HG03139 (cell line): ENCODE measurements around the gene AKT1.
"Not testable (repeated sequence)": the region's sequence is repeated elsewhere in the genome, so short reads cannot be mapped to it uniquely, and the experiment has no call there.

Experiments
- ATAC-seq: cut with Tn5 transposase; IDR thresholded peaks from one replicate; pipeline ENCODE4 v1.9.1; 2021; ENCODE audit not compliant: unreplicated experiment

Gene AKT1

DNA sequence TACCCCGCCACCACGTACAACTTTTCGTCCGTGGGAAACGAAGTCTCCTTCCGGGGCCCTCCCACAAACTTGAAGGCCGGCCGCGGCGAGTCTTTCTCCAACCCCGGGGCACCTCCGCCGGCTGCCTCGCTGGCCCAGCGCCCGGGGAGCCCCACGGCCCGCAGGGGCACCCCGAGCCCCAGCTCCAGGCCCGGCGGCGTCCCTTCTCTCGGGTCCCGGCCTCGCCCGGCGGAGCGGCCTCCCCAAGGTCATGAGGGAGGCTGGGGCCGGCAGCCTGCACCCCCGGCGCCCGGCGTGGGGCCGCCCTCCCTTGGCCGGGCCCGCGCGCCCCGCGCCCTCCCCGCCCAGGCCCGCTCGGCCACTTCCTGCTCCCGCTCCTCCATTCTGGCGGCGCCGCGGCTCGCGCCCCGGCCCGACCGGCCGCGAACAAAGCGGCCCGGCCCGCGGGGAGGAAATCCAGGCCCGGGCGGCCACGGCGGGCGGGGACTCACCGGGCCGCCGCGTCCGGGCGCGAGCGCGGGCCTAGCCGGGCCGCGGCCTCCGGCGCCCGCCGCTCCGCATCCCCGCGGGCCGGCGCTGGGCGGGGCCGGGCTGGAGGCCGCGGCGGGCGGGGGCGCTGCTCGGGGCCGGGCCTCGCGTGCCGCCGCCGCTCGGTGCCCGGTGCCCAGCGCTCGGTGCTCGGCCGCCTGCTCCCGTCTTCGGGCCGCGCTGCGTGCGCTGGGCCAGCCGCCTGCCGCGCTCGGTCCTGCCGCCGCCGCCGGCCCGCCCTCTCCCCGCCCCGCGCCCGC lies at the start of gene AKT1:
Gene AKT1 (minus strand): TSS at position 756 of the 788 bp plus-strand sequence. CDS start 3,105 bp downstream, outside the sequence.
- no peak for ATAC-seq

DNA sequence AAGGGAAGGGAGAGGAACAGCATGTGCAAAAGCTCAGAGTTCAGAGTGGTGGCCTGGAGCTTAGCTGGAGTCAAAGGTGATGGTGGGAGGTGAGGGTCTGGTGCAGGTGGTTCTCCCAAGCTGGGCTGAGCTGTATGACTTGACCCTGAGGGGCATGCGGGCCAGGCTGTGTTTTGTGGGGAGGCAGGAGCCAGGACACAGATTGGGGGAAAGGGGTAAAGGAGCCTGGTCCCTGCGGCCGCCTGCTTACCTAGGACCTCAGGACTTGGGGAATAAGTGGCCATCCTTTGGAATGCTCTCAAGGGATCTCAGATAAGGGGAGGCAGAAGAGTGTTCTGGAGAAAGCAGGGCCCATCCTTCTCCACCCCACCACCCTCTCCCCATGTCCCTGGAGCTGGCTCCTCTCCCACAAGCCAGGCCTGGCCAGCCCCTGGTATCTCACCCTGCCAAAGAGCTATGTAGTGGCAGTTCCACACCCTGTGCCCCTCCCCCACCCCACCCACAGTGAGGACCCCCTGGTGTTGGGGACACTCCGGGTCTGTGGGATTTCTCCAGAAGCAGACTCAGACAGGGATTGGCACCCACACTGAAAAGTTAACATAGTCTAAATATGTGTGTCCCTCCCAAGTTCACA lies 49.6 kb upstream of the AKT1 start:
- ATAC-seq = no peak

DNA sequence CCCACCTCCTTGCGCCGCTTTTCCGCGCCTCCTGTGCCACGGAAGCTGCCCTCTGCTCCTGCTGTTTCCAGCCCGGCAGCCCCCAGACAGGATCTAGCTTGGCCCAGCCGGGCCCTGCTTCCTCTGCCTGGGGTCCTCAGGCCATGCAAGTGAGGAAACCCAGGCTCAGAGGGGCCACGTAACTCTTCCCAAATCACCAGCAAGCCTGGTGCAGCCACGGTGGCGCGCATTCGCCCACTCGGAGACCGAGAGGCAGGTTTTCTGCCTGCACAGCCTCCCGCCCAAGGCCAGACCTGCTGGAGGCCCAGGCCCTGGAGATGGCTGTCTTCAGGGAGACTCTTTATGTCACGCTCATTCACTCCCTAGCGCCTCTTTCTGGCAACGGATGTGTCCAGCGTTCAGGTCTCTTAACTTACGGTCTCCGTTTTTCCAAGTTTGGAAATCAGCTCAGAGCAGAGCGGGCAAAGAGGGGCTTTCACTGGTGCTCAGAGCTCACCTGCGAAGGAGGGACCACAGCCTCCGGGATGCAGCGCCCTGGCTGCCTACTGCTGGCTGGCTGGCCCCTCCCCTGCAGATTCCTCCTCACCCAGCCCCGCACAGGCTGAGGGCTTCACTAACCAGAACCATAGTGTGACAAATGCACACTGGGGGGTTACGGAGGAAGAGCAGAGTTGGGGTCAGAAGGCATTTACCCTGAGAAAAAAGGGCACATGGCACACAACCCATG lies 48.9 kb upstream of the AKT1 start:
- no peak for ATAC-seq

DNA sequence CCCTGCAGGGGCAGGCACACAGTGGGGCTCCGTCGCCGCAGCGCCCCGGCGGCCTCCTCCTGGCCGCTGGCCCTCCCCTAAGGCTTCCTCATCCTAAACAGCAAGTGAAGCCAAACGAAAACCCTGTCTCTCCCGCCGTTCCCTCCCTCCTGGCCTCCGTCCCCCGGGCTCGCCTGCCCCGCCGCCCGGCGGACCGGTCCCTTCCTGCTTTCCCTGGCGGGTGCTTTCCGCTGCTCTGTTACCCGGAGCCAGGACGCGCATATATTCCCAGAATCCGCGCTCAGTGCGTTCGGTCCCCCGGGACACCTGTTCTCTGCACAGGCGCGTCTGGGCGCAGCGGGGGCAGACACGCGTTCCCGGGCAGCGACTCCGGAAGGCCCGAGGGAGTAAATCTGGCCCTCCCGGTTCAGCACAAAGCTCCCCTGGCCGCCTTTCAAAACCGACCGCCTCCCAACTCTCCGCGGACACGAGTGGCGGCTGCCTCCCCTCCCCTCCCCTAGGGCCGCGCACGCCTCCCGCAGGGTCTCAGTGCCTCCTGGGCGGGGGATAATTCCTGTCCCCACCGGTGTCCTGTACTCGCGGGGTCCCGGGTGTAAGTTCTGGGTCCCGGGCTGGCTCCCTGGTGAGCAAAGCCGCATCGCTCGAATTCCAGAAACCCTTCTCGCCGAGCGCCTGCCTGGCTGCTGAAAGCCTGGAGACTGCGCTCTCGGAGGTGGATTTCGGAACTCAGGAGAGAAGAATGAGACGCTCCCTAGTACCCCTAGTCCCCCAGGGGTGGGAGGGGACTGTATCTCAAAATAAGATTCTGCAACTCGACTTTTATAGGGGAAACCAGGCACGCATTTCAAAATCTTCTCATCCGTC lies 48.1 kb upstream of the AKT1 start:
- ATAC-seq = no peak

DNA sequence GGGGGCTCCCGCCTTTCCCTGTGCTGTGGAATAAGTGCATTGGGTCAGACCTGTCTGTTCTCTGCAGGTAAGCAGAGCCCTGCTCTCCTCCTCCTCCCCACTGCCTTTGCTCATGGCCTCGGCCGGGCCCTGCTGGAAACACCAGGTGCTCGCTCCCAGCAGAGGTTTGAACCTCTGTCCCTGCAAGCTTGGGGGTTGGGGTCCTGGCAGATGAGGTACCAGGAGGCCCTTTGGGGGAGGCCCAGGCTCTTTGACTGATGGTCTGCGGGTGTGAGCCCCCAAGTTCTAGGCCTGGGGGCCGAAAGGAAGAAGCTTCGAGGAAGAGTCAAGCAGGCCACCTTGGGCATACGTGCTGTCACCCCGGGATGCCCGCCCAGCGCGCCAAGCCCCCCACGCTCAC lies 47.5 kb upstream of the AKT1 start:
- no peak for ATAC-seq

DNA sequence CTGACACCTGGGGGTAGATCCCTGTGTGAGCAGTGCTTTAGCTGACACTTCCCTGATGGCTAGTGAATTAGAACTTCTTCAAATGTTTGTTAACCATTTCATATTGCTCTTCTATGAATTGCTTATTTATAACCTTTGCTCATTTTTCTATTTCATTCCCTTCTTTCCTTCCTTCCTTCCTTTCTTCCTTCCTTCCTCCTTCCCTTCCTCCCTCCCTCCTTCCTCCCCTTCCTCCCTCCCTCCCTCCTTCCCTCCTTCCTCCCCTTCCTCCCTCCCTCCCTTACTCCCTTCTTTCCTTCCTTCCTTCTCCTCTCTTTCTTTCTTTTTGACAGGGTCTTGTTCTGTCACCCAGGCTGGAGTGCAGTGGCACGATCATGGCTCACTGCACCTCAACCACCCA lies 46.2 kb upstream of the AKT1 start:
- no peak for ATAC-seq

DNA sequence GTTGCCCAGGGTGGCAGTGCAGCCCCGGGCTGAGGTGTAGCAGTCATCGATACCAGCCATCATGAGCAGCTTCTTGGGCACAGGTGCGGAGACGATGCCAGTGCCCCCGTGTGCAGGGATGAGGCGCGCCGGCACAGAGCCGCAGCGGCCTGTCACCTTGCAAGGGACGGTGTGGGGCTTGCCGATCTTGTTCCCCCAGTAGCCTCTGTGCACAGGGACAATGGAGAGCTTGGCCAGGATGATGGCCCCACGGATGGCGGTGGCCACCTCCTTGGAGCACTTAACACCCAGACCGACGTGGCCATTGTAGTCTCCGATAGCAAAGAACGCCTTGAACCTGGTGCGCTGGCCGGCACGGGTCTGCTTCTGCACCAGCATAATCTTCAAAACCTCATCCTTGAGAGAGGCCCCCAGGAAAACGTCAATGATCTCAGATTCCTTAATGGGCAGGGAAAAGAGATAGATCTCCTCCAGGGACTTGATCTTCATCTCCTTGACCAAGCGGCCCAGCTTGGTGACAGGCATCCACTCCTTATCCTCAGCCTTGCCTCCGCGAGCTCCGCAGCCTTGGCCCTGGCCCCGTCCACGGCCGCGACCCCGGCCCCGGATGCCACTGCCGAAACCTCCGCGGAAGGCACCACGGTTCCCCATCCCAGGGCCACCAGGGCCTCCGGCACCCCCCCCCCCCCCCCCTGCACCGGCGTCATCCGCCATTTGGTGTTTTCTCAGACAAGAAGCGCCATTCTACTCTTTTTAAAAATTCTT lies 40.8 kb upstream of the AKT1 start:
- ATAC-seq = not testable (repeated sequence)

DNA sequence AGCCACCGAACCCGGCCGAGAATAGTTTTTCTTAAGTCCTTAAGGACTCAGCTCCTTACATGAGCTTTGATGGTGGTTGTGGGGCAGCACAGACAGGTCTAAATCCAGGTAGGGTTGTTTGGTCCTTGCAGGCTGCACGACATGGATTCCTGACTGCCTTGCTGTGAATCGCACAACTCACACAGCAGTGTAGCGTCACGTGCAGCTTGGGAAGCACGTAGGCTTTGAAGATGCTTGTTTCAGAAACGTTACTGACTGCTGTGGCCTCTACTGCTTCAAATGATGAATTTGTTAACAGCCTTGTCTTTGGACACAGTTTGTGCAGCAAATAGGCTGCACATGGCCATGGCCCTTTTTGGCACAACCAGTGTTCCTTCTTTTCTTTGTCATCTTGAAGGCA lies 35.2 kb upstream of the AKT1 start:
- ATAC-seq = no peak

DNA sequence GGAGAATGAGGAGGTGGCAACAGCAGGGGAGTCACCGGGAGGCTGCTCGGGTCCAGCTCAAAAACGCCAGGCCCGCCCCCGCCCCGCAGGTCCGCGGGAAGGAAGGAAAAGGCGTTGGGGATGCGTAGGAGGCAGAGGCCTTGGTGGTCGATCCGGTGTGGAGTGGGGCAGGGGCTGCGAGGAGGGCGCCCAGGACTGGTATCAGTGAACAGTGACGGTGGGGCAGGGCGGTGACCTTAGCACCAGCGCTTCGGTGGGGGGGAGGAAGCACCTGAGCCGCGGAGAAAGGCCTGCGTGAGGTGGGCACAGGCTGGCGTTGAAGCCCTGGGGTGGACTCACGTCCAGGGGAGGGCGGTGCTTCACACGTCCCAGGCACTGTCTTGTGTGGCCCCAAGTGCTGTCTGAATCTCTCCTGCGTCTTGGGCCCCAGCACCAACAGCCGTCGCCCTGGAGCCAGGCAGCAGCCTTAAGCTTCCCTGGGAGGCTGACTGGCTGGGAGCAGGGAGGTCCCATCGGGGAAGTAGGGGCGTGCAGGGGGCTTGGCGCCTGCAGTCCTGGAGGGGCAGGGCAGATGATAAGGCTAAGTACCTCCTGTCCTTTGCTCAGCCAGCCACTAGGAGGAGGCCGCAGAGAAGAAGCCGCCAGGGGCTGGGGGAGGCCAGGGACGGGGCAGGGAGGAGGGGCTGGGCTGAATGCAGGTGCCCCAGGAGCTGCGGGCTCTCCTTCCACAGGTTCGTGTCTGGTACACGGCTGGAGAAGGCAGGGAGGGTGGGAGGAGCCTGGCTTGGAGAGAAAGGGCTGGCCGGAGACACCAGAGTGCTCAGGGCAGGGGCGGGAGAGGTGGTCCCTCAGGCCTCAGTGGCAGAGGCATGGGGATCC lies 31.9 kb upstream of the AKT1 start:
- no peak for ATAC-seq

DNA sequence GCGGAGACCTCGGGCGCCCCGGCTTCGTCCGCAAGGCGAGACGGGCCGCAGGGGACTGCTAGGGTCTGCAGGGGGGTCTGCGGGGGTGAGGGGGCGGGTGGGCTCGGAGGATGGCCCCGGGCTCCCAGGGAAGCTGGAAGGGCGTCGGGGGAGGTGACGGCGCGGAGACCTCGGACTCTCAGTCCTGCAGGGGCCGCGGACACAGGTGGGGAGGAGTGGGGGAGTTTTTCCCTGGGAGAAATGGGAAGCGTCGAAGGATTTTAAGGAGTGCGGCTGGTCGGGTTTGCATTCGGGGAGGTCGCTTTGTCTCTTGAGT lies 31.3 kb upstream of the AKT1 start:
- no peak for ATAC-seq

DNA sequence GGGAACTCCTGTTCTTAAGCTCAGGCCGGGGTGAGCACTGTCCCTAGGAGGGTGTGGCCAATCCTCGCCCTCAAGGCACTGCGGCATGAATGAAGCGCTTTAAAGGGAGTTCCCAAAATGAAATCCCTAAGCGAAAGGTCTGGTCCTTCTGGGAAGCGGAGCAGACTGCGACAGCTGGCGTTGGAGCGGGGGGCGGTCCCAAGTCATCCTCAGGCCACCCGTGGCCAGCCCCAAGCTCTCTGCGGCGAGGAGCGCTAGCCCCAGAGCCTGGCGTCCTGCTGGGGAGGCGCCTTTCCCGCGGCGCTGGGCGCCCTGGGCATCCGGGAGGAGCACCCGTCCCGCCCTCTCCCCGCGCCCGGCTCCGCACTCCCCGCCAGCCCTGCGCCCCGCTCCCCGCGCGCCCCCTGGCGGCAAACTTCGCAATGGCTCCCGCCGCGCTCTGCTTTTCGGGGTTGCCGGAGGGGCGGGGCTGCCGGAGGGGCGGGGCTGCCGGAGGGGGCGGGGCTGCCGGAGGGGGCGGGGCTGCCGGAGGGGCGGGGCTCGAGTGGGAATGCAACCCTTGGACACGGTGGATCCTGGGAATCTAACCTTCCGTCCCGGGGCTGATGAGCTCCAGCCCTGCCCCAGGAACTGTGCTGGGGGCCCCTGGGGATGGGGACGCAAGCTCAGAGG lies 30.8 kb upstream of the AKT1 start:
- ATAC-seq = no peak

DNA sequence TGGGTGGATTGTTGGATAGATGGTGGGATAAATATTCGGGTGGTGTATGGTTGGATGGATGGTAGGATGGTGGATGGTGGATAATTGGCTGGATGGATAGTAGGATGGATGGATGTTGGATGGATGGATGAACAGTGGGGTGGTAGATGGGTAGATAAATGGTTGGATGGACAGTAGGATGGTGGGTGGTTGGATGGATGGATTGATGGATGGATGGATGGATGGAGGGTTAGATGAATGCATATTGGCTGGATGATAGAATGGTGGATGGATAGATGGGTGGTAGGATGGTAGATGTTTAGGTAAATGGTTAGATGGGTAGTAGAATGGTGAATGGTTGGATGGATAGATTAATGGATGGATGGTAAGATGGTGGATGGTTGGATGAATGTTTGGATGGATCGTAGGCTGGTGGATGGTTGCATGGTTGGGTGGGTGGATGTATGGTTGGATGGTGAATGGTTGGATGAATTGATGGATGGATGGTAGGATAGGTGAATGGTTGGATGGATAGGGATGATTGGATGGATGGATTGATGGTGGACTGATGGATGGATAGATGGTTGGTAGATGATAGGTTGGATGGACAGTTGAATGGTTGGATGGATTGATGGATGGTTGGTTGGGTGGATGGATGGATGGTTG lies 28.9 kb upstream of the AKT1 start:
- ATAC-seq = no peak

DNA sequence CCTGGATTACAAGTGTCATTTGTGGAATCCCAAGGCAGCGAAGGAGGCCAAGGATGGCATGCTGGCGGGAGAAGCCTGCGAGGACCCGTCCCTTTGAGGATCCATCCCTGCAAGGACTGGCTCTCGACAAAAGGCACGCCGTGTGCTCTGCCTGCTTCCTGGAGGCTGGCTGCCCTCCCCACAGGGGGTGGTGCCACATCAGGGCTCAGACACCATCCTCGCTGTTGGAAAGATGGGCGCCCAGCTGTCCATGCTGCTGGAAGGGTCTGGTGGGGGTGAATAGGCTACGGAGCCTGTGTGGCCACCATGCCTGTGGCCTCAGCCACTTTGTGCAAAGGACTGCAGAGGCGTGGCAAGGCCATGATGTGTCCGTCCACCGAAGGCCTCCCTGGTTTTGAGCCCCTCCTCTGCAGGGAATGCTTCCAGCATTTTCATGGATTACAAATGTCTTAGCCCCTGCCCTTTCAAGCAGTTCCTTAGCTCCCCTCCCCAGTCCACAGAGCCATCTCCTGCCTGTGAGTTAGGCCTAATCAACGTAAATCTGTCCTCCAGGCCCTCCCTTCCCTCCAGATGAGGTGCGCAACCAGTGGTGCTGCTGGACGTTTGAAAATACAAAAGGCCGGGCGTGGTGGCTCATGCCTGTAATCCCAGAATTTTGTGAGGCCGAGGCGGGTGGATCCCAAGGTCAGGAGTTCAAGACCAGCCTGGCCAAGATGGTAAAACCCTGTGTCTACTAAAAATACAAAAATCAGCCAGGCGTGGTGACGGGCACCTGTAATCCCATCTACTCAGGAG lies 27.5 kb upstream of the AKT1 start:
- no peak for ATAC-seq

DNA sequence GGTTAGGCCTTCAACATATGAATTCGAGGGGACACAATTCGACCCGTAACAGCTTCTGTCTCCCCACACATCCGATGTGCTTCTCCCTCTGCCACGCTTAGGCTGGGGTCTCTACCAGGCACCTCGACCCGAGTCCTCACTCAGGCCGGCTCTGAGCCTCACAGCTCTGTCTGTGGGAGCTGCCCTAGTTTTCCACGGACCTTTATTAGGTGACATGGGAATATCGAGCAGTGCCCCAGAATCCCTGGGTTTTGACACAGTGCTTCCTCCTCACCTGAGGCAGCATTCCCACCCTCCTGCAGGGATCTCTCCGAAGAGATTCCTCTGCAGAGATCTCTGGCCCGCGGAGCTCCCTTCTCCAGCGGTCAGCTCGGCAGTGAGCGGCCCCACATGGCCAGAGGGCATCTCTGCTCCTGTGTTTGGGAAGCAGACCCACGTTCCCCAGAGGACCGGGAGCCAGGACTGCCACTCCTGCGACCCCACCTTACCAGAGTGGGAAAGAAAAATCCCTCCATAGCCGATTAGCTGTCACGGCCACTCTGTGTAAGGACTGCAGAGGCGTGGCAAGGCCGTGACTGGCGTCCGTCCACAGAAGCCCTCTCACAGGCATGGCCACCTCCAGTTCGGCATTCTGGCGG lies 26.5 kb upstream of the AKT1 start:
- no peak for ATAC-seq

DNA sequence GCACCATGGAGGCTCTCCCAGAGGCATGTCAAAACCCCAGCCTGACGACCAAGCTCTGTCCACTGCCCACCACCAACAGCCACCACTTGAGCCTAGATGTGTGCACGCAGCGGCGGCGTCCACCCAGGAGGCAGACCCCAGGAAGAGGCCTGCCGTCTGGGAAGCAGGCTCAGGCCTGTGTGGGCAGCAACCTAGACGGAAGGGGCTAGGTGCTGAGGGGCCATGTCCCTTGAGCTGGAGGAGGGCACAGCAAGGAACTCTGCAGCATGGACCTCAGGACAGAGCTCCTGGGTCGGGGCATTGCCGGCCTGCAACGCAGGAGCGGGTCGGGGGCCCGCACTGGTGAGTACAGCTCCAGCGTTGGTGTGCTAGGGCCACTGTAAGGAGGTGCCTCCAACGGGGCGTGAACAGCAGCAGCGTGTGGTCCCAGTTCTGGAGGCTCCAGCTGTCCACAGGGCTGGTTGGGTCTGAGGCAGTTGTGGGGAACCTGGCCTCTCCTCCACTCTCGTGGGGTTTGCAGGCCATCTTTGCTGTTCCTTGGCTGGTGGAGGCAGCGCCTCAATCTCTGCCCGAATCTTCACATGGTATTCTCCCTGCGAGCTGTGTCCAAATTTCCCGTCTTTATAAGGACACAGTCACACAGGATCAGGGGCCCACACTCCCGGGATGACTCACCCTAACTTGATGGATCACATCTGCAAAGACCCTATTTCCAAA lies 25.8 kb upstream of the AKT1 start:
- no peak for ATAC-seq

DNA sequence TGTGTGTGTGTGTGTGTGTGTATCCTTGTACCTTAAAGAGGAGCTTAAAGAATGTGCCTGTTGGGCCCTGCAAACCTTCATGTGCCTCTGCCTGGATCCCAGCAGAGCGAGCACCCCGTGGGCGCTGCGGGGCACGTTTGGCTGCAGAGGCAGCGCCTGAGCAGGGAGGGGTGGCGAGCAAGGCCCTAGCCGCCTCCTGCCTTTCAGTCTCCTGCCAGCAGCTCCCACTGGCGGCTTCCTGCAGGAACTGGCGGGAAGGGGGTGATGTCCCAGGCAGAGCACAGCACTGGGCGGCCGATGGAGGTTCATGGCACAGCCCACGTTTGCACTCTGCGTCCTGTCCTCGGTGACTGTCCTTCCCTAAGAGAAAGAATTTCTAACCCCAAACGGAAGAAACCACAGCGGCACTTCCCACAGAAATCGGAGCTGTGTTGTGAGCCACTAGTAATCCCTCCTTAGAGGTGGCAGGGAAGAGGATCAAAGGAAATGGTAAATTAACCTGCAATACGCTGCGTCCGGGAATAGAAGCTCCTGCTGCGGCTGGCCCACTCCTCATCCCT lies 25.2 kb upstream of the AKT1 start:
- no peak for ATAC-seq
